K562 (cell line): ENCODE results near the gene ORC5. TPM values are rescaled to one million over a fixed set of nuclear protein-coding genes. Genes with fewer than 3 reads are reported as not detected.

Experiments
- ATAC-seq: fragments of 200-7000 bp; cut with Tn5 transposase; 3 replicates; pipeline ENCODE4 v1.9.1; 2020; ENCODE audit warnings: moderate library complexity
- BruUV-seq: library from RNA; stranded (reverse); fragments of 400-500 nt; replicated peaks from 2 replicates; lab custom pipeline; 2021; lab: Mats Ljungman, UMichigan
- CTCF ChIA-PET: fragments of 300-600 bp; formaldehyde crosslinking; extraction: SDS; loops from one replicate; lab custom pipeline; 2021; ENCODE audit warnings: low intra/inter-chr PET ratio; lab: Yijun Ruan, JAX
- POLR2A ChIA-PET: fragments of 300-600, 350-650 bp; sonication (Branson Sonifier 250); formaldehyde crosslinking; extraction: SDS; loops from one replicate; lab custom pipeline; 2021; ENCODE audit warnings: antibody characterized with exemption, inconsistent platforms; lab: Yijun Ruan, JAX
- DNase-seq, 4 experiments: peaks; one replicate each; pipeline versions ENCODE4 v3.0.0 to v3.0.0-alpha.2; 2011 to 2018; ENCODE audit warnings: low spot score in 3 of 4, mixed read lengths in 3 of 4; ENCODE audit errors: extremely low read depth in 1 of 4
- FAIRE-seq: peaks from 2 replicates; lab custom pipeline; 2011; peaks lifted over from hg19 to GRCh38; lab: Jason Lieb, UNC
- H2AFZ ChIP-seq: 2 replicates; pipeline ENCODE4 v1.6.0; 2011; ENCODE audit warnings: low read depth, low read length, control low read depth, inconsistent platforms
- H3K27ac ChIP-seq: fragments of 200-600 bp; 3 replicates; pipeline ENCODE4 v1.8.0; 2011; ENCODE audit warnings: low read depth, mild to moderate bottlenecking, control low read depth, inconsistent platforms, low read length, moderate library complexity, mixed read lengths; ENCODE audit errors: extremely low read depth
- H3K27me3 ChIP-seq, 2 experiments: fragments of 300-600 bp in 1 of 2; 2 replicates in 1 of 2; 3 replicates in 1 of 2; pipeline versions ENCODE4 v1.6.0 to v1.8.0; 2011; ENCODE audit warnings: inconsistent platforms in 2 of 2, low read length in 2 of 2, mild to moderate bottlenecking in 1 of 2, mixed read lengths in 1 of 2, moderate library complexity in 1 of 2; ENCODE audit not compliant: control insufficient read depth in 2 of 2, insufficient read depth in 2 of 2
- H3K36me3 ChIP-seq: fragments of 300-600 bp; 3 replicates; pipeline ENCODE4 v1.8.0; 2011; ENCODE audit warnings: mild to moderate bottlenecking, low read length, inconsistent platforms; ENCODE audit not compliant: control insufficient read depth, insufficient read depth
- H3K4me1 ChIP-seq, 2 experiments: fragments of 200-600 bp in 1 of 2; replicated peaks in 1 of 2; 2 replicates in 1 of 2; 3 replicates in 1 of 2; pipeline versions ENCODE4 v1.5.1 to v1.8.0; 2011; ENCODE audit warnings: inconsistent platforms in 2 of 2, low read length in 2 of 2, mild to moderate bottlenecking in 1 of 2, mixed read lengths in 1 of 2, moderate library complexity in 1 of 2; ENCODE audit not compliant: control insufficient read depth in 2 of 2, insufficient read depth in 2 of 2
- H3K4me2 ChIP-seq: 2 replicates; pipeline ENCODE4 v1.6.1; 2011; ENCODE audit warnings: low read length, control low read depth, inconsistent platforms, mixed read lengths; ENCODE audit not compliant: insufficient read depth
- H3K4me3 ChIP-seq: fragments of 200-600 bp; sonication (generic), shearing (Covaris generic); 2 replicates; pipeline ENCODE4 v1.5.1; 2016; ENCODE audit warnings: control low read depth, inconsistent platforms
- H3K79me2 ChIP-seq: fragments of 200-600 bp; 3 replicates; pipeline ENCODE4 v1.8.0; 2011; ENCODE audit warnings: low read length, inconsistent platforms; ENCODE audit not compliant: control insufficient read depth, insufficient read depth
- H3K9ac ChIP-seq, 2 experiments: 2 replicates each; pipeline versions ENCODE4 v1.6.0 to v1.6.1; 2011; ENCODE audit warnings: low read depth in 2 of 2, low read length in 2 of 2, control low read depth in 1 of 2, inconsistent platforms in 1 of 2, mild to moderate bottlenecking in 1 of 2, mixed read lengths in 1 of 2; ENCODE audit not compliant: insufficient read depth in 1 of 2
- H3K9me1 ChIP-seq: one replicate; pipeline ENCODE4 v1.6.0; 2011; ENCODE audit warnings: inconsistent platforms, mild to moderate bottlenecking, low read length, moderate library complexity; ENCODE audit not compliant: control insufficient read depth, insufficient read depth
- H3K9me3 ChIP-seq: replicated peaks from 2 replicates; pipeline ENCODE4 v1.5.1; 2011; ENCODE audit warnings: low read depth, low read length, inconsistent platforms; ENCODE audit not compliant: control insufficient read depth, insufficient read depth
- H4K20me1 ChIP-seq: replicated peaks from 2 replicates; pipeline ENCODE4 v1.6.1; 2011; ENCODE audit warnings: low read length, inconsistent platforms, mixed read lengths; ENCODE audit not compliant: control insufficient read depth, insufficient read depth
- HMG20A ChIP-seq: fragments of 450-650 bp; formaldehyde crosslinking; conservative IDR thresholded peaks from 2 replicates; pipeline ENCODE4 v1.4.0; 2020; ENCODE audit warnings: mild to moderate bottlenecking, mixed read lengths
- MYNN ChIP-seq, 2 experiments: sonication (generic); formaldehyde crosslinking in 1 of 2; IDR thresholded peaks; 2 replicates each; pipeline versions ENCODE4 v1.5.0 to v1.6.1; 2016 to 2020; ENCODE audit warnings: antibody characterized with exemption in 1 of 2, missing genetic modification reagents in 1 of 2
- POLR3A ChIP-seq: IDR thresholded peaks from 2 replicates; pipeline ENCODE4 v1.6.1; 2011; ENCODE audit warnings: borderline replicate concordance, mild to moderate bottlenecking, moderate library complexity; ENCODE audit not compliant: insufficient read length, insufficient read depth; ENCODE audit errors: extremely low read depth
- RBBP5 ChIP-seq: fragments of 200-600 bp; sonication (generic); IDR thresholded peaks from 2 replicates; pipeline ENCODE4 v1.6.1; 2012; ENCODE audit warnings: borderline replicate concordance, mild to moderate bottlenecking, low read length, control low read depth, inconsistent platforms; ENCODE audit not compliant: insufficient read depth, poor library complexity, severe bottlenecking
- STAT5A ChIP-seq: IDR thresholded peaks from 2 replicates; pipeline ENCODE4 v1.6.1; 2012; ENCODE audit warnings: low read length, inconsistent platforms, borderline replicate concordance
- ZNF274 ChIP-seq: IDR thresholded peaks from 2 replicates; pipeline ENCODE4 v1.6.1; 2011; ENCODE audit warnings: low read depth, mild to moderate bottlenecking, low read length, moderate library complexity, borderline replicate concordance
- ZNF717 ChIP-seq: fragments of 250-450 bp; sonication (Bioruptor Pico); IDR thresholded peaks from 2 replicates; pipeline ENCODE4 v1.5.0; 2021
- whole genome bisulfite sequencing: fragments of 100-300 bp; shearing (Covaris generic); methylation state at CpG from one replicate; pipeline ENCODE4 v1.1.6; 2016; ENCODE audit warnings: low coverage, mixed read lengths; ENCODE audit not compliant: insufficient coverage; ENCODE audit errors: missing lambda C conversion rate; 5-methylcytosine and 5-hydroxymethylcytosine counted together
- in situ Hi-C: fragments of 300-500 bp; cut with MboI; formaldehyde crosslinking; loops from 4 replicates; pipeline ENCODE4 v1.15.0; 2018; ENCODE audit warnings: inconsistent platforms, mixed read lengths
- intact Hi-C: fragments of 100-400 bp; cut with micrococcal nuclease; formaldehyde crosslinking; loops from 2 replicates; pipeline ENCODE4 v1.14.2; 2022
- polyA plus RNA-seq, 8 experiments: library from polyadenylated mRNA; depleted of rRNA in 4 of 8; stranded (reverse) in 5 of 8; unstranded in 3 of 8; fragments of >200 nt; fragmentation: Nextera tagmentation in 2 of 8; fragmentation: Illumina TruSeq in 1 of 8; extraction: Ambion mirVana in 2 of 8; extraction: Trizol in 1 of 8; gene quantifications; 2 replicates each; pipeline versions ENCODE4 v1.2.1 to v1.2.3, GENCODE V29; 2011 to 2014; ENCODE audit warnings: inconsistent platforms in 1 of 8, missing spikeins in 1 of 8
- total RNA-seq, 7 experiments: library from RNA; depleted of rRNA in 6 of 7; stranded (reverse); fragments of >200 nt in 6 of 7; fragmentation: Illumina TruSeq in 2 of 7; extraction: Trizol in 2 of 7; gene quantifications; 2 replicates each; pipeline versions ENCODE4 v1.2.1 to v1.2.3, GENCODE V29; 2011 to 2021; ENCODE audit warnings: low replicate concordance in 1 of 7
- TF ChIP-seq, protein P1 (sequence below), 2 experiments: fragments of 450-650 bp; IDR thresholded peaks; 2 replicates each; pipeline ENCODE4 v1.6.1; 2016; ENCODE audit warnings: mild to moderate bottlenecking in 2 of 2, borderline replicate concordance in 1 of 2, low read depth in 1 of 2, moderate library complexity in 1 of 2
- TF ChIP-seq, protein P2 (sequence below): IDR thresholded peaks from 2 replicates; pipeline ENCODE4 v1.6.1; 2016; ENCODE audit warnings: missing genetic modification characterization, missing compliant biosample characterization

The ORC5 gene
- total and polyA plus RNA-seq, 9 of the 15 experiments (the other 6 are each of a cell fraction or from before 2014, with no cell fraction given): 29.8 to 136 (median 54.8) TPM

DNA sequence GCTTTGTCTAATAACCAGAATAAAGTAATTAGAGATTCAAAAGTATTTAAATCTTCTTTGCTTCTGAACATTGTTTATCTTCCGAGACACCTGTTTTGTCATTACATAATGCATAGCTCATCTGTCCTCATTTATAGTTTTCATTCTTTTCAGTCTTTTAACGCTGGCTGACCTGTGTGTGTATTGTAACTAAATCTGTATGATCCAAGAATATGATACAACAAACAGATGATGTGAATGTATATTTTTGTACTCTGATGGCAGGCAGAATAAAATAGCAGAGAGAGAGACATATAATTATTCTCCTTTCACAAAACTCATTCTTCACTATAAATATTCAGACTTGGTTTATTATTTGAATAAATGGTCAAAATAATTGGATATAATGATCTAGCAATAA is 80.6 kb downstream of the ORC5 start:
- Histone ChIP-seq H3K27me3 (no peaks in the 10 kb centered on the region), H3K9me3 (no peaks in the 10 kb centered on the region), H3K4me1 (no peaks in the 10 kb centered on the region), H3K9ac (no peak overlapping the region), H4K20me1 (no peaks in the 10 kb centered on the region), H3K9me1 (no peaks in the 10 kb centered on the region), H3K27ac (no peak overlapping the region), H3K79me2 (no peaks in the 10 kb centered on the region), H3K36me3 (peaks cover 50% of the 10 kb centered on the region), H3K4me3 (no peak overlapping the region), H2AFZ (no peak overlapping the region), H3K4me2 (no peak overlapping the region)
- intact Hi-C loops (no loop called here), in situ Hi-C loops (no loop called here)
- no peak for DNase-seq
- ATAC-seq: no peak
- no peak for FAIRE-seq
- BruUV-seq: no TSS peak
- ChIA-PET CTCF (no interaction called here), POLR2A (interaction anchor here (1.1 kb wide), 1 partner anchor 9 kb away, joined by 6 read pairs; no protein-coding TSS in a partner anchor)
- WGBS: 93% methylated on average over 2 of the region's 2 CpGs
- no peak for TF ChIP-seq ZNF717 (CRISPR knock-in tag)
- TF ChIP-seq, protein P1, sequence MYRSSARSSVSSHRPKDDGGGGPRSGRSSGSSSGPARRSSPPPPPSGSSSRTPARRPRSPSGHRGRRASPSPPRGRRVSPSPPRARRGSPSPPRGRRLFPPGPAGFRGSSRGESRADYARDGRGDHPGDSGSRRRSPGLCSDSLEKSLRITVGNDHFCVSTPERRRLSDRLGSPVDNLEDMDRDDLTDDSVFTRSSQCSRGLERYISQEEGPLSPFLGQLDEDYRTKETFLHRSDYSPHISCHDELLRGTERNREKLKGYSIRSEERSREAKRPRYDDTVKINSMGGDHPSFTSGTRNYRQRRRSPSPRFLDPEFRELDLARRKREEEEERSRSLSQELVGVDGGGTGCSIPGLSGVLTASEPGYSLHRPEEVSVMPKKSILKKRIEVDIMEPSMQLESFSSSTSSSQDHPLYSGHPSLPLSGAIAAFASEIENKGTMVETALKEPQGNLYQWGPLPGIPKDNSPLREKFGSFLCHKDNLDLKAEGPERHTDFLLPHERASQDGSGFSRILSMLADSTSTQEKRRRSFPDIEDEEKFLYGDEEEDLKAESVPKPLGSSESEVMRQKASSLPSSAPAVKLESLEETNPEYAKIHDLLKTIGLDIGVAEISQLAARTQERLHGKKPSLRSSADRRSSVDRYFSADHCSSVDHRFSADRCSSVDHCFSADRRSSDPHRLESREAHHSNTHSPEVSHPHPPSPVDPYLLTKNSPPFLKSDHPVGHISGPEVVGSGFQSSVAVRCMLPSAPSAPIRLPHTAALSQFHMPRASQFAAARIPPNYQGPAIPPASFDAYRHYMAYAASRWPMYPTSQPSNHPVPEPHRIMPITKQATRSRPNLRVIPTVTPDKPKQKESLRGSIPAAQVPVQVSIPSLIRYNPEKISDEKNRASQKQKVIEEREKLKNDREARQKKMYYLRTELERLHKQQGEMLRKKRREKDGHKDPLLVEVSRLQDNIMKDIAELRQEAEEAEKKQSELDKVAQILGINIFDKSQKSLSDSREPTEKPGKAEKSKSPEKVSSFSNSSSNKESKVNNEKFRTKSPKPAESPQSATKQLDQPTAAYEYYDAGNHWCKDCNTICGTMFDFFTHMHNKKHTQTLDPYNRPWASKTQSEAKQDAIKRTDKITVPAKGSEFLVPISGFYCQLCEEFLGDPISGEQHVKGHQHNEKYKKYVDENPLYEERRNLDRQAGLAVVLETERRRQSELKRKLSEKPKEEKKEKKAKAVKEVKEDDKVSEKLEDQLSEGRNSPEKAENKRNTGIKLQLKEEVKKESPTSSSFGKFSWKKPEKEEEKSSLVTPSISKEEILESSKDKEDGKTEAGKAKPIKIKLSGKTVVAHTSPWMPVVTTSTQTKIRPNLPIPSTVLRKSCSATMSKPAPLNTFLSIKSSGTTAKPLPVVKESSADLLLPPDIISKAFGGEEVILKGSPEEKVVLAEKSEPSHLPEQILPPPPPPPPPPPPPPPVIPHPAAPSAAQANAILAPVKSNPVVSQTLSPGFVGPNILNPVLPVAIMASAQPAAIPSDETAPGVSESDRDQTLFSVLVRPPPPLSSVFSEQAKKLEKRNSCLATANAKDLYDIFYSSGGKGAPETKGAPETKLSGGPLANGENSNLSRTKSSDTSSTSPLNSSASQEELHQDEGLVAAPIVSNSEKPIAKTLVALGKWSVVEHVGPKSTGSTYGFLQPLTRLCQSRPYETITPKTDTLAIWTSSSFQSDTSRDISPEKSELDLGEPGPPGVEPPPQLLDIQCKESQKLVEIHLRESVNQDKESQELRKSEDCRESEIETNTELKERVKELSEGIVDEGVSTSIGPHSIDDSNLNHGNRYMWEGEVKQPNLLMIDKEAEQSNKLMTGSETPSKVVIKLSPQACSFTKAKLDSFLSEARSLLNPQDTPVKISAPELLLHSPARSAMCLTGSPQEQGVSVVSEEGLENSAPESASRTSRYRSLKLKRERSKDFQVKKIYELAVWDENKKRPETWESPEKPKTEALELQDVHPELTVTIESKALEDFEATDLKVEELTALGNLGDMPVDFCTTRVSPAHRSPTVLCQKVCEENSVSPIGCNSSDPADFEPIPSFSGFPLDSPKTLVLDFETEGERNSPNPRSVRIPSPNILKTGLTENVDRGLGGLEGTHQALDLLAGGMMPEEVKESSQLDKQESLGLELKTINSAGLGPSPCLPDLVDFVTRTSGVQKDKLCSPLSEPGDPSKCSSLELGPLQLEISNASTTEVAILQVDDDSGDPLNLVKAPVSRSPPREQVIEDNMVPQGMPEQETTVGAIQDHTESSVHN (IDR thresholded peaks at IDR 0.05; ENCODE audit: borderline replicate concordance in 1 of 2, low read depth in 1 of 2): no peak
- no peak for TF ChIP-seq RBBP5
- TF ChIP-seq, protein P2, sequence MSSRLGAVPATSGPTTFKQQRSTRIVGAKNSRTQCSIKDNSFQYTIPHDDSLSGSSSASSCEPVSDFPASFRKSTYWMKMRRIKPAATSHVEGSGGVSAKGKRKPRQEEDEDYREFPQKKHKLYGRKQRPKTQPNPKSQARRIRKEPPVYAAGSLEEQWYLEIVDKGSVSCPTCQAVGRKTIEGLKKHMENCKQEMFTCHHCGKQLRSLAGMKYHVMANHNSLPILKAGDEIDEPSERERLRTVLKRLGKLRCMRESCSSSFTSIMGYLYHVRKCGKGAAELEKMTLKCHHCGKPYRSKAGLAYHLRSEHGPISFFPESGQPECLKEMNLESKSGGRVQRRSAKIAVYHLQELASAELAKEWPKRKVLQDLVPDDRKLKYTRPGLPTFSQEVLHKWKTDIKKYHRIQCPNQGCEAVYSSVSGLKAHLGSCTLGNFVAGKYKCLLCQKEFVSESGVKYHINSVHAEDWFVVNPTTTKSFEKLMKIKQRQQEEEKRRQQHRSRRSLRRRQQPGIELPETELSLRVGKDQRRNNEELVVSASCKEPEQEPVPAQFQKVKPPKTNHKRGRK (tag): no peak
- TF ChIP-seq MYNN (IDR thresholded peaks at IDR 0.05): no peak
- no peak for TF ChIP-seq MYNN (CRISPR knock-in tag; IDR thresholded peaks at IDR 0.05)
- TF ChIP-seq HMG20A (CRISPR knock-in tag): no peak
- TF ChIP-seq STAT5A: no peak
- TF ChIP-seq POLR3A: no peak
- TF ChIP-seq ZNF274: no peak
